HG03097 (cell line): ENCODE measurements around the gene PHACTR3.

Source experiments
- ATAC-seq: cut with Tn5 transposase; IDR thresholded peaks from one replicate; pipeline ENCODE4 v1.9.1; 2021; ENCODE audit not compliant: unreplicated experiment, low FRiP score

Gene PHACTR3

DNA sequence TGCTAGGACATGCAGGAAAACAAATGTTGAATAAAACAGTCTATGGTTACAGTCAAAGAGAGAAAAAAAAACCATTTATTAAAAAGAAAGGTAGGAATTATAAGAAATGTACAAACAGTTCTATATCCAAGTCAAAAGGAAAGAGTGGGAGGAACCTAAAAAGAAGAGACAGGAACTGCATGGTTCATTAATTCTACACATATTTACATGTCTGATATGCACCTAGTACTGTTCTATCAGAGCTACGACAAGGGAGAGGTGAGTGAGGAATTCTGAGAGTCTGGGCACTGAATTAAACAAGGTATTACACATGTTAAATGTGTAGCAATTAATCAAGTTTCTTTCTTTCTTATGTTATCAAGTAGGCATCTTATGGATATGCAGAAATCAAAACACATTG is 287.2 kb downstream of the PHACTR3 start:
- ATAC-seq: no peak

DNA sequence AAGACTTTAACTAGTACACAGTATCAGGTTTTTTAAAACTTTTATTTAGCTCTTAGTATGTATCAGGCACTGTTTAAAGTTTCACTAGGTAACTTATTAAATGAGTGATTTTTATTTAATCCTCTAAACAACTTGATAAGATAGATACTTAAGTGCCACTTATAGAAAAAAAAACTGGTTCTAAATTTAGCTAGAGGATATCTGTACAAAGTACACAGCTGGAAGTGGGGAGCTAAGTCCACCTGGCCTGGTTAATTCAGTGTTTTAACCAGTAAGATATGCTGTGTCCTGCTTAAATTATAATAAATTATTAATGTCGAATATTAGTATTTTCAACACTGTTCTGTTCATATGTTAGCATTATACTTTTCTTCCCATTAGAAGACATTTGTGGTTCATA is 291.6 kb downstream of the PHACTR3 start:
- no peak for ATAC-seq
